Neural cell (in vitro differentiated cells): Measurements from ENCODE around the gene BST2. TPM values are rescaled to one million over a fixed set of nuclear protein-coding genes. Genes with fewer than 3 reads are reported as not detected.

ENCODE experiments used
- H2AFZ ChIP-seq: fragments of 200-600, 300-800 bp; sonication (generic), shearing (Covaris generic); 2 replicates; pipeline ENCODE4 v1.6.0; 2014; ENCODE audit warnings: low read depth, mild to moderate bottlenecking, antibody characterized with exemption, low read length, moderate library complexity
- H3F3A ChIP-seq: fragments of 200-600 bp; shearing (Covaris generic); 2 replicates; pipeline ENCODE4 v1.6.1; 2016; ENCODE audit warnings: mild to moderate bottlenecking, moderate library complexity, mixed read lengths, antibody characterized with exemption, low read length; ENCODE audit not compliant: insufficient read depth, poor library complexity, severe bottlenecking
- H3K27ac ChIP-seq: fragments of 200-600, 300-800 bp; sonication (generic), shearing (Covaris generic); 2 replicates; pipeline ENCODE4 v1.5.1; 2014; ENCODE audit warnings: mild to moderate bottlenecking, low read length, moderate library complexity
- H3K27me3 ChIP-seq: fragments of 300-800, 200-600 bp; sonication (generic), shearing (Covaris generic); 2 replicates; pipeline ENCODE4 v1.6.0; 2014; ENCODE audit warnings: mild to moderate bottlenecking, low read depth, low read length, moderate library complexity; ENCODE audit not compliant: insufficient read depth
- H3K36me3 ChIP-seq: fragments of 300-800, 200-600 bp; sonication (generic), shearing (Covaris generic); 2 replicates; pipeline ENCODE4 v1.5.1; 2014; ENCODE audit warnings: mild to moderate bottlenecking, antibody characterized with exemption, low read length, moderate library complexity; ENCODE audit not compliant: insufficient read depth
- H3K4me2 ChIP-seq: fragments of 300-800, 200-600 bp; sonication (generic), shearing (Covaris generic); 2 replicates; pipeline ENCODE4 v1.6.0; 2014; ENCODE audit warnings: mild to moderate bottlenecking, low read length
- H3K4me3 ChIP-seq: fragments of 300-800, 200-600 bp; sonication (generic), shearing (Covaris generic); 2 replicates; pipeline ENCODE4 v1.5.1; 2014; ENCODE audit warnings: mild to moderate bottlenecking, low read length, moderate library complexity
- H3K79me2 ChIP-seq: fragments of 200-600 bp; shearing (Covaris generic); replicated peaks from 2 replicates; pipeline ENCODE4 v1.6.0; 2014; ENCODE audit warnings: mild to moderate bottlenecking, low read length, moderate library complexity; ENCODE audit not compliant: insufficient read depth
- H3K9ac ChIP-seq: fragments of 300-800, 200-600 bp; sonication (generic), shearing (Covaris generic); 2 replicates; pipeline ENCODE4 v1.6.1; 2016; ENCODE audit warnings: mild to moderate bottlenecking, low read length, mixed read lengths
- H3K9me2 ChIP-seq: fragments of 200-600 bp; shearing (Covaris generic); 2 replicates; pipeline ENCODE4 v1.6.1; 2016; ENCODE audit warnings: mild to moderate bottlenecking, low read length, mixed read lengths; ENCODE audit not compliant: insufficient read depth
- H3K9me3 ChIP-seq: fragments of 200-600, 300-800 bp; sonication (generic), shearing (Covaris generic); 2 replicates; pipeline ENCODE4 v1.6.1; 2016; ENCODE audit warnings: mild to moderate bottlenecking, mixed run types, low read length, moderate library complexity, mixed read lengths
- H4K20me1 ChIP-seq: fragments of 200-600 bp; shearing (Covaris generic); 2 replicates; pipeline ENCODE4 v1.6.1; 2016; ENCODE audit warnings: mild to moderate bottlenecking, mixed run types; ENCODE audit not compliant: insufficient read depth
- CTCF ChIP-seq: fragments of 450-650 bp; IDR thresholded peaks from 2 replicates; pipeline ENCODE4 v1.5.1; 2014; ENCODE audit warnings: antibody characterized with exemption, mild to moderate bottlenecking, moderate library complexity; ENCODE audit not compliant: poor library complexity, severe bottlenecking
- EP300 ChIP-seq: fragments of 450-650 bp; conservative IDR thresholded peaks from 2 replicates; pipeline ENCODE4 v1.6.1; 2014; ENCODE audit warnings: antibody characterized with exemption, mild to moderate bottlenecking, moderate library complexity; ENCODE audit not compliant: poor library complexity, severe bottlenecking
- EZH2 ChIP-seq: fragments of 200-600, 300-800 bp; shearing (Covaris generic), sonication (generic); IDR thresholded peaks from 2 replicates; pipeline ENCODE4 v1.6.1; 2014; ENCODE audit warnings: antibody characterized with exemption, low read length, borderline replicate concordance, mild to moderate bottlenecking; ENCODE audit not compliant: insufficient read depth, poor library complexity, severe bottlenecking
- MXI1 ChIP-seq: fragments of 450-650 bp; conservative IDR thresholded peaks from 2 replicates; pipeline ENCODE4 v1.6.1; 2014; ENCODE audit warnings: antibody characterized with exemption, mild to moderate bottlenecking; ENCODE audit not compliant: poor library complexity, severe bottlenecking
- POLR2AphosphoS5 ChIP-seq: IDR thresholded peaks from 2 replicates; pipeline ENCODE4 v1.6.1; 2012
- RAD21 ChIP-seq: fragments of 450-650 bp; conservative IDR thresholded peaks from 2 replicates; pipeline ENCODE4 v1.6.1; 2014; ENCODE audit warnings: antibody characterized with exemption, mild to moderate bottlenecking, moderate library complexity
- REST ChIP-seq: IDR thresholded peaks from 2 replicates; pipeline ENCODE4 v1.6.1; 2012; ENCODE audit warnings: borderline replicate concordance
- SMC3 ChIP-seq: fragments of 450-650 bp; conservative IDR thresholded peaks from 2 replicates; pipeline ENCODE4 v1.6.1; 2014; ENCODE audit warnings: antibody characterized with exemption, mild to moderate bottlenecking, moderate library complexity; ENCODE audit not compliant: poor library complexity
- TAF1 ChIP-seq: IDR thresholded peaks from 2 replicates; pipeline ENCODE4 v1.6.1; 2012; ENCODE audit warnings: low read depth
- polyA plus RNA-seq: library from polyadenylated mRNA; depleted of rRNA; stranded (reverse); fragments of >200 nt; gene quantifications from 2 replicates; pipeline ENCODE4 v1.2.3, GENCODE V29; 2014

The BST2 gene
- polyA plus RNA-seq, 1 donor from 2014 or later: not detected

DNA sequence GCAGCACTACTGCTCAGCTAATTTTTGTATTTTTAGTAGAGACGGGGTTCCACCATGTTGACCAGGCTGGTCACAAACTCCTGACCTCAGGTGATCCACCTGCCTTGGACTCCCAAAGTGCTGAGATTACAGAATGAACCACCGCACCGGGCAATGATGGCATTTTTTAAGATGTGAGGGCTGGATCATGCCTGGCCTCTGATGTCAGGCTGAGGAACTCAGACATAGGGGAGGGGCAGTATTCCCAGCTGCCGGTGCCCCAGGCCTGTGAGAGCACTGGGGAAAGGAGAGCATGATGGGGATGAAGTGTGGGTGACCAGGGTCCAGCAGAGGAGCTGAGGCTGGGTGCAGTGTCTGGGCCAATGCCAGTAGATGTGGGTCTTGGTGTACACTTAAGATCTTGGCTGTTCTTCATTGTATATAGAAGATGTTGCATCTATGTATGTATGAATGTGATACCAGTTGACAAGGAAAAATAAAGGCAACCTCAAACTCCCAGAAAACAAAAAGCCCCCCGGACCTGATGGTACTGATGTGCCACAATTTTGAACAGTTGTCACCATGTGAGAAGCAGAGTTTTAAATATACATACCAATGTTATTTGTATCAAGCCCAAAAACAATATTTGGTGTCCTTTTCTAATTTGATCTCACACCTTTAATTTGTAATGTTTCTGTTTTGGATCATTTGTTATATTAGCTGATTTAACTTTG is 24.8 kb downstream of the BST2 start:
- Histone ChIP-seq H3K9me3 (no peaks in the 10 kb centered on the region), H3K79me2 (no peaks in the 10 kb centered on the region), H3K4me3 (no peak overlapping the region), H3K36me3 (no peaks in the 10 kb centered on the region), H3K4me2 (no peak overlapping the region), H2AFZ (no peak overlapping the region), H3K9ac (no peak overlapping the region), H3K9me2 (no peaks in the 10 kb centered on the region), H3K27me3 (no peaks in the 10 kb centered on the region), H3K27ac (no peak overlapping the region), H3F3A (no peaks in the 10 kb centered on the region), H4K20me1 (no peaks in the 10 kb centered on the region)
- no peak for TF ChIP-seq EP300
- no peak for TF ChIP-seq MXI1

DNA sequence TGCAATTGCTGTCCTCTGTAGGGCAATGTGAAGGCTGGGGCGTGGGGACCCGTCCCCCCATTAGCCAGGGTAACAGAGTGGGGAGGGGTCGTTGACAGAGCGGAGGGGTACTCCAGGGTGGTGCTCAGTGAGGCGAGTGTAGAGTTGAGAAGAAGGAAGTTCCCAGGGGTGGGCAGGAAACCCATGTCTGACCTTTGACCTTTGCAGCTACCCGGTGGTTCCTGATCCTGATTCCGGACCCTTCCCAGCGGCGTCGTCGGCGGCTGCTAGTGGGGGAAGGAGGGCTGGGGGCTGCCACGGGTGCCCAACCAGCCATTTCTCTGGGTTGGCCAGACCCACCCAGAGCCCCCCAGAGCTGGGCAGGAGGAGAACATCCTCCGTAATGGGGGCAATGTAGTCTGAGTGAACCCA is 26.2 kb downstream of the BST2 start:
- H3K4me2 ChIP-seq: no peak overlapping the region
- no peak overlapping the region for H2AFZ ChIP-seq

GRCh38 chr19:17378271-17378670 is 27.2 kb downstream of the BST2 start:
- Histone ChIP-seq H3K27ac (no peak overlapping the region), H4K20me1 (no peaks in the 10 kb centered on the region), H3K9me3 (no peaks in the 10 kb centered on the region)
- TF ChIP-seq RAD21: no peak
- no peak for TF ChIP-seq EP300
- no peak for TF ChIP-seq MXI1
- no peak for TF ChIP-seq CTCF
- no peak for TF ChIP-seq TAF1
- no peak for TF ChIP-seq POLR2AphosphoS5
- TF ChIP-seq REST: no peak
- no peak for TF ChIP-seq SMC3

More for the DNA sequence above, 26.2 kb downstream of the BST2 start:
- Histone ChIP-seq H3F3A (no peaks in the 10 kb centered on the region), H4K20me1 (no peaks in the 10 kb centered on the region), H3K27me3 (no peaks in the 10 kb centered on the region), H3K9me2 (no peaks in the 10 kb centered on the region), H3K36me3 (no peaks in the 10 kb centered on the region), H3K4me3 (no peak overlapping the region), H3K27ac (no peak overlapping the region), H3K9ac (no peak overlapping the region), H3K79me2 (no peaks in the 10 kb centered on the region), H3K9me3 (no peaks in the 10 kb centered on the region)
- TF ChIP-seq POLR2AphosphoS5 (no peak), RAD21 (no peak), TAF1 (no peak), SMC3 (no peak), MXI1 (no peak), EZH2 (no peak), REST (no peak)

More at GRCh38 chr19:17378271-17378670, 27.2 kb downstream of the BST2 start:
- no peak overlapping the region for H3K4me3 ChIP-seq
- H2AFZ ChIP-seq: no peak overlapping the region
- no peaks in the 10 kb centered on the region for H3K27me3 ChIP-seq
- H3K79me2 ChIP-seq: no peaks in the 10 kb centered on the region
- no peaks in the 10 kb centered on the region for H3K36me3 ChIP-seq
- no peak overlapping the region for H3K4me2 ChIP-seq
- no peaks in the 10 kb centered on the region for H3K9me2 ChIP-seq
- no peaks in the 10 kb centered on the region for H3F3A ChIP-seq
- no peak overlapping the region for H3K9ac ChIP-seq
